ENCODE measurements around the gene ACTN3. TPM values are rescaled to one million over a fixed set of nuclear protein-coding genes. Genes with fewer than 3 reads are reported as not detected.
"Not testable (repeated sequence)": the region's sequence is repeated elsewhere in the genome, so short reads cannot be mapped to it uniquely, and the experiment has no call there.

ACTN3 gene
- total RNA-seq, 1 donor from 2014 or later, result not detected

DNA sequence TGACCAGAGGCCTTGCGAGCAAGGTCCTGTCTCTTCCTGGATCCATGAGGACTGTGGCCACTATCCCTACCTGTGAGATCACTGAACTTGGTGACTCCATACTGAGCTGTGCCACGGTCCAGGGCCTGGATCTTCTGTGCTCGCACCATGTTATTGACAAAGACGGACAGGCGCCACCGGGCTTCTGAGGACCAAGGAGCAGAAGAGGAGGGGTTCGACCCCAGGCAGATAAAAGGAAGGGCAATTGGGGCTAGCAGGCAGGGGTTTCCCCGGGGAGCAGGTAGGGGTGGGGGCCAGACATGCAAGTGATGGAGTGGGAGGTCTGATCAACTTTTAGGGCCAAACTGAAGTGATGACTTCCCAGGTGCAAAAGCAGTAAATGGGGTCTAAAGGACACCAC is 19.5 kb downstream of the ACTN3 start:
- no peak for DNase-seq

DNA sequence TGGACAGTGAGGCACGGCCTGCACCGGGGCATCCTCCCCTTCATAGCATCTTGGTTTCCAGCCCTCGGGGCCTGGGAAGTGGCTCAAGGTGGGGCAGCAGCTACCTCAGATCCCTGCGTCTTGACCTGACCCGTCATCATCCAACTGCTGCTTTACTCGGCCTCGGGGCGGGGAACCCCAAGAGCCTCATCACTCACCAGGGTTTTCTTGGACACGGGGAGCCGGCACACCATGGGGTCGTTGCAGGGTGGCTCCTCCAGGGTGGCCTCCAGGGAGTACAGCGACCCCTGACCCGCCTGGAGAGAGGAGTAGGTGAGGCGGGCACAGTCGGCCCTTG is 21.1 kb downstream of the ACTN3 start:
- no peak for DNase-seq

DNA sequence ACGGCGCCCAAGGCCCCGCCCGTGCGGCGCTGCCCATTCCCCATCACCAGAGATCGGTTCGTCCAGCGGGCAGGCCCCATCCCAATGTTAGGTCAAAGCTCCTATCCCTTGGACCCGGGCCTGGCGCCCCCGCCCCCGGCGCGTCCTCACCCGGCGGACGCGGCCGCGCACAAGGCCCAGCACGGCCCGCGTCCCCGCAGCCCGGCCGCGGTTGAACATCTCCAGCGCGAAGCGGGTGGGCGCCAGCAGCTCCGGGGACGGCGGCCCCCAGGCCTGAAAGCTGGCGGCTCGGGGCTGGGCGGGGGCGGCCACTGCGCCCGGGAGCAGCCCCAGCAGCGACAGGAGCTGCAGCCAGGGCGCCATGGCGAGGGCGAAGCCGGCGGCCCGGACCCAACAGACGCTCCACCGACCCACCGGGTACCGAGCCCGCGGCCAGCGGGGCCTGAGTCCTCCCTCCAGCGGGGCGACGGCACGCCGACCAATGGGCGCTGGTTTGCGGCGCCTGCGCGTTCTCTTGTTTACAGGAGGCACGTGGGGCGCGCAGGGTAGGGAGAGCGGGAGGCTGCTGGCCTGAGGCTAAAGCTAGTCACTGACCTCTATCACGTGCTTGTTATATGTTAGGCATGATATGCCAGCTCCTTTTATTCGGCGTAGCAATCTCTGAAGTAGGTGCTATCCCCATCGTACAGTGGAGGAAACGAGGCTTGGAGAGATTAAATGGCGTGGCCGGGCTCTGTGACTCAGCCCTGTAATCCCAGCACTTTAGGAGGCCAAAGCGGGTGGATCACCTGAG is 21.6 kb downstream of the ACTN3 start, which contains the start of gene CTSF:
TSS of gene CTSF (minus strand) at position 483 of the 793 bp plus-strand sequence. CDS start at position 363, 120 bp downstream.
- peak; percentile 89 for DNase-seq

DNA sequence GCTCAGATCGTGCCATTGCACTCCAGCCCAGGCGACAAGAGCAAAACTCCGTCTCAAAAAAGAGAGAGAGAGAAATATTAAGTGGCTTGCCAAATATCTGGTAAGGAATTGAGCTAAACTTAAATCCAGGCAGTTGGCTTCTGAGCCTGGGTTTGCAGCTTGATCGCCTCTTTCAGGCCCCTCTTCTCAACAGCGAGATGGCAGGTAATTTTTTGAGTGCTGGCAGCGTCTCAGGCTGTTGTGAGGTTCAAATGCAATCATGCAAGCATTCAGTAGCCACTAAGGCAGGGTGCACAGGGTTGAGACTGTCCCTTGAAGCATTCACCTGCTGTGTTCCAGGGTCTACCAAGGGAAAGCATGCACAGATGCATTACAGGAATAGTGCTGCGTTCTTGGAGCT is 22.4 kb downstream of the ACTN3 start:
- no peak for DNase-seq

DNA sequence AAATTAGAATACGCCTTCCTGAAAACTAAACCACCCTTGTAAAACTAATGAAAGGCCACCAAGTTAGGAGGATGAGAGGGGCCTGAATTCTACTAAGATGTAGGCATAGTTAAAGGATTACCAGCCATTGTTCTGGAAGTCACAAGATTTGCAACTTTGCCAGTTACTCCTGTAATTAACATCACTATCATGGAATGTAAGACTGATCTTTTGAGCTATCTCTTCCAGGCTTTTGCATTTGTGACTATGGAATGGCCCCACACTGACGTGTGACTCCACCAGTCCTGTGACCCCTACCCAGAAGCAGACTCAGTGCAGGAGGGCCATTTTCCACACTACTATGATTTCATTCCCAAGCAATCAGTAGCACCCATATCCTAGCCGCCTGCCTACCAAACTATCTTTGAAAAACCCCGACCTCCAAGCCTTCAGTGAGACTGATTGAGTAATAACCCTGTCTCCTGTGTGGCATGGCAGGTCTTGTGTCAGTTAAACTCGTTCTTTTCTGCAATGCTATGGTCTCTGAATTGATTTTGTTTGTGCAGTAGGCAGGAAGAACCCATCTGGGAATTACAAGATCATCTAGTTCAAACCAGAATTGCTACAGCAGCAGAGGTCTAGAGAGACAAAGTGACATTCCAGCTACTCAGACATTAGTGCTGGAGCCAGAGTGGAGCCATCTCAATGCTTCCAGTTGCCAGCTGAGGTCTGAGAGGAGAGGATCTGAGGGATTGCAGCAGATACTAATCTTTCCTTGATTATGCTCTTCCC is 23.6 kb downstream of the ACTN3 start:
- DNase-seq, result no peak

DNA sequence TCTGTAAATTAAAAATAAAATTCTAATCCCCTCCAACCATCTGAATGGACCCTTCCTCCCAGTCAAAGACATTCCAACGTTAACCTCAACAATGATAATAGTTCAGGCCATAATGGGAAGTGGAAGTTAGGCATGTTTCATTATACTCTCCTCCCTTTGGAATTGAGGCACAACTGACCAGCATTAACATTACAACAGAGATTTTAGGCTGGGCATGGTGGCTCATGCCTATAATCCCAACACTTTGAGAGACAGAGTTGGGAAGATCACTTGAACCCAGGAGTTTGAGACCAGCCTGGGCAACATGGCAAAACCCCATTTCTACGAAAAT is 24.1 kb downstream of the ACTN3 start:
- DNase-seq, result no peak

DNA sequence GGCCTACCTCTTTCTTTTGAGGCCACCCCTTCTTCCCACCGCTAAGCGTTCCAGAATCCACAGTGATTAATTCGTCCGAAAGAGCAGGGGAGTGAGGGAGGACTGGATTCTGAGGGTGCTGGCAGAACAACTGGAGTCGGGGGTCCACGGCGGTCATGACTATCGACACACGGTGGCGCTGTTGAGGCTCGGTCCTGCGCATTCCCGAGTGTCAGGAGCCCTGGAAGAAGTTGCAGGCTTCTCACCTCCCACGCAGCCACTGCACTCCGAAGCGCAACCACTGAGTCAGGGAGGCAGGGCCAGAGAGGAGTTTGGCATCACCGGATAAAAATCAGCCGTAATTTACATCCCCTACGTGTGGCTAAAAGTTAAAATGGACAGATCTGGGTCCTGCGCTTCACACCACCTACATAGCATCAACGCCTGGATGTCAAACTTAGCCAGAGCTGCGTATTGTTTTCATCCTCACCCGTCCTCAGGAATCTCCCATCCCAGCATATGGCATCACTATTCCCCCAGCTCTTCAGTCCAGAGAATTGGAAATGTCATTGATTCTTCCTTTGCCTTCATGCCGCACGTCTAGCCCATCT is 32.4 kb downstream of the ACTN3 start:
- DNase-seq, result peak; percentile 67

DNA sequence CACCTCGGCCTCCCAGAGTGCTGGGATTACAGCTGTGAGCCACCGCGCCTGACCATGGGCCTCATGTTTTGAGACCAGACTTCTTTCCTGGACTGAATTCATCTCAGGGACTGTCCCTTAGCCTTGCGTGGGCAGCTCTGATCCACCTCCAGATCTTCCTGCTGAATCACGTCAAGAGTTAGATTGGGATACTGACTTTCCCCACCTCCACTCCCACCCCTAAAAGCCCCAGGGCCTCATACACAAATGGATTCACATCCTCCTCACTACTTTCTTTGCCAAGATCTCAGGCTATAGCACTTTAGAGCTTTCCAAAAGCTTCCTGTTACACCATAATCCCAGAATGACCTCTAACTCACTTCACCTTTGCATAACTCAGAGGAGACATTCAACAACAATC is 34.1 kb downstream of the ACTN3 start:
- no peak for DNase-seq

DNA sequence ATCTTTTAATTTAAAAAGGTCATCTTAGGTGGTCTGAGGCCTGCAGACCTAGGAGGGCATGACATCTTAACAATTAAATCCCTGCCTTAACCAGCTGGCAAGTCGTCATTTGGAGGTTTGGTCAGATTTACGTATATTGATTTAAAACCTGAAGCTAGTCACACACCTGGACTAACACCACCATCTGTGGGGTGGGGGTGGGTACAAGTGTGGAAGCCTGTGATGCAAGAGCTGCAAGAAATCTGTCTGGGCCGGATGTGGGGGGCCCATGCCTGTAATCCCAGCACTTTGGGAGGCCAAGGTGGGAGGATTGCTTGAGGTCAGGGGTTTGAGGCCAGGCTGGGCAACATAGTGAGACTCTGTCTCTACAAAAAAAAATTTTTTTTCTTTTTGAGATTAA is 34.6 kb downstream of the ACTN3 start:
- no peak for DNase-seq

DNA sequence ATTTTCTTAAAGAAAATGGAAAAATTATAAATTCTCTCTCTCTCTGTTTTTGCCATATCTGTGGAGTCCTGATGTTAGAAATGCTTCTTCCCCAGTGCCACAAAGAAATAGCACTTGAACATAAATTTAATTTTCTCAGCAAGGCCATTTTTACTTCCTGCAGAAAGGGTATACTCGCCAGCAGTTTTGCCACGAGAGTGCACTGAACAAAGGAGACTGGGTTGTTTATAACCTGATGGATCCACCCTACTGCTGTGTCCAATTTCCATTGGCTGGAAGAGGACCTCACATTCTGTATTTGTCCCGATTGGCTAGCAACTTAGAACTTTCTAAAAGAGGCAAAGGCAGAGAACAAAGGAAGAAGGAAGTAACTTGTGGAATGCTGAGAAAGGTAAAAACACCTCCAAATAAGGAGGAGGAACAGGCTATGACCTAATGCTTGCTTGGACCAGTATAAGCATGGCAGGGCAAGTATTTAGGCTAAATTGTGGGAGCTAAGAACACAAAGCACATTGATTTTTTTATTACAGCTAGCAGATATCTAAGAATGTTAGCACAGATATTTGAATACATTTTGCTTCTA is 36.0 kb downstream of the ACTN3 start:
- DNase-seq, result not testable (repeated sequence)

DNA sequence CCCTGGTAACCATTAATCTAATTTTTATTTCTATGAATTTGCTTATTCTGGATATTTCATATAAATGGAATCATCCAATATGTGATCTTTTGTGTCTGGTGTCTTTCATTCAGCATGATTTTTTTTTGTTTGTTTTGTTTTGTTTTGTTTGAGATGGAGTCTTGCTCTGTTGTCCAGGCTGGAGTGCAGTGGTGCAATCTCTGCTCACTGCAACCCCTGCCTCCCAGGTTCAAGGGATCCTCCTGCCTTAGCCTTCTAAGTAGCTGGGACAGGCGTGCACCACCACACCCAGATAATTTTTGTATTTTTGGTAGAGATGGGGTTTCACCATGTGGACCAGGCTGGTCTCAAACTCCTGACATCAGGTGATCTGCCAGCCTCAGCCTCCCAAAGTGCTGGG is 38.7 kb downstream of the ACTN3 start:
- DNase-seq, result not testable (repeated sequence)

DNA sequence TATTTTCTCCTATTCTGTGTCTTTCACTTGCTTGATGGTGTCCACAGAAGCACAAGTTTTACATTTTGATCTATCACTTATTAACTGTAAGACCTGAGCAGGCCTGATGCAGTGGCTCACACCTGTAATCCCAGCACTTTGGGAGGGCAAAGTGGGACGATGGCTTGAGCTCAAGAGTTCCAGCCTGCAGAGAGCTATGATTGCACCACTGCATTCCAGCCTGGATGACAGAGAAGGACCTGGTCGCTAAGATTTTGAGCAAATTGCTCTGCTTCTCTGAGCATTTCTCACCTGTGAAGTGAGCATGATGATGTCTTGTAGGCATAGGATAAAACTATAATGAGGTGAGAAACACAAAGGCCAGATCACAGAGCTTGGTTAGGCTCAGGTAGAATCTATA is 39.4 kb downstream of the ACTN3 start:
- no peak for DNase-seq

DNA sequence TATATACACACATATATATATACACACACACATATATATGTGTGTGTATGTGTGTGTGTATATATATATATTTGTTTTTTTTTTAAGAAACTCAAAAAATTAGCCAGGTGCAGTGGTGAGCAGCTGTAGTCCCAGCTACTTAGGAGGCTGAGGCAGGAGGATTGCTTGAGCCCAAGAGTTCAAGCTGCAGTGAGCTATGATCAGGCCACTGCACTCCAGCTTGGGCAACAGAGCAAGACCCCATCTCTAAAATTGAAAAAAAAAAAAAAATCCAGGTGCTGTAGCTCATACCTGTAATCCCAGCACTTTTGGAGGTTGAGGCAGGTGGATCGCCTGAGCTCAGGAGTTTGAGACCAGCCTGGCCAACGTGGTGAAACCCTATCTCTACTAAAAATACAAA is 42.6 kb downstream of the ACTN3 start:
- not testable (repeated sequence) for DNase-seq

DNA sequence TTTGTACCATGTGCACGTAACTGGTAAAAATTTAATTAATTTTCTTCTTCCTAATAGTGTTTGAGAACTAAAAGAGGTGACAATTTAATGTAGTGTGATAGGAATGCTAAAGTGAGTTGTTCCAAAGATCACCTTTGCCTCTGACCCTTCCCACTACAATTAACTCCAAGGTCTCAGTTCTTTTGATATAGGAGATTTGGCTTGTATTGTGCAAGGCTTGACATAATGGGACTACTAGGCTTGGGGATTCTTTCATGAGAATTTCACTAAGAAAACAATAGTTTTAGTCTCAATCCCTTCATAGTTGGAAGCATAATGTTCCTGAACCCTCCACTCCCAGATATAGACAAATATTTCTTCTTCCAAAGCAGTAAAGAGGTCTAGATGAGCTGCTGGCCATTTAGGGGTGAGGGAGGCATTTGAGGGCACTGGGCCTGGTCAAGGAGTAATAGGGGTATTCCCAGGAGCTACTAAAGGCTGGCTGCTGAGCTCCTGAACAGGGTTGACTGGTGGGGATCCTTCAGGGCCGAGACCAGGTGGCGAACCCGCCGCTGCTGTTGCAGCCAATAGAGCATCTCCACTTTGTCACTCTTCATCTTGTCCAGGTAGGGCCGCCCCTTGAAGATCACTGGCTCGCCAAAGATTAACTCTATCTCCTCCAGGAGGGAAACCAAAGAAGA is 43.4 kb downstream of the ACTN3 start:
- no peak for DNase-seq

DNA sequence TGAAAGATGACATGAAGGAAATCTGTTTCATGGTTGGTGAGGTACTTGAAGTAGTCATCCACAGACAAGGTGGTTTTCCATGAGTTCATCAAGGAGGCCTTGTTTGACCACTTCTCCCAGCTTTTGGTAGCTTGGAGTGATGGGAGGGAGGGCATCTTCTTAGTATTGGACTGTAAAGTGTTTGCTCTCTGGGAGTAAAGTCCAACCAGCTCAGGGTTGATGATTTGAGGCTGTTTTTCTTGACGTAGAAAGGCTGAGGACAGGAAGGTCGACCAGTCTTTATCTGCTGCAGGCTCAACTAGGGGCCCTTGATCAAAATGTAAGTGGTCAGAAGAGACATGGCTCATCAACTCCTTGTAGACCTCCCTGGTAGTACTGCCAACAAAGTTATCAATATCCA is 44.5 kb downstream of the ACTN3 start:
- DNase-seq, result no peak

DNA sequence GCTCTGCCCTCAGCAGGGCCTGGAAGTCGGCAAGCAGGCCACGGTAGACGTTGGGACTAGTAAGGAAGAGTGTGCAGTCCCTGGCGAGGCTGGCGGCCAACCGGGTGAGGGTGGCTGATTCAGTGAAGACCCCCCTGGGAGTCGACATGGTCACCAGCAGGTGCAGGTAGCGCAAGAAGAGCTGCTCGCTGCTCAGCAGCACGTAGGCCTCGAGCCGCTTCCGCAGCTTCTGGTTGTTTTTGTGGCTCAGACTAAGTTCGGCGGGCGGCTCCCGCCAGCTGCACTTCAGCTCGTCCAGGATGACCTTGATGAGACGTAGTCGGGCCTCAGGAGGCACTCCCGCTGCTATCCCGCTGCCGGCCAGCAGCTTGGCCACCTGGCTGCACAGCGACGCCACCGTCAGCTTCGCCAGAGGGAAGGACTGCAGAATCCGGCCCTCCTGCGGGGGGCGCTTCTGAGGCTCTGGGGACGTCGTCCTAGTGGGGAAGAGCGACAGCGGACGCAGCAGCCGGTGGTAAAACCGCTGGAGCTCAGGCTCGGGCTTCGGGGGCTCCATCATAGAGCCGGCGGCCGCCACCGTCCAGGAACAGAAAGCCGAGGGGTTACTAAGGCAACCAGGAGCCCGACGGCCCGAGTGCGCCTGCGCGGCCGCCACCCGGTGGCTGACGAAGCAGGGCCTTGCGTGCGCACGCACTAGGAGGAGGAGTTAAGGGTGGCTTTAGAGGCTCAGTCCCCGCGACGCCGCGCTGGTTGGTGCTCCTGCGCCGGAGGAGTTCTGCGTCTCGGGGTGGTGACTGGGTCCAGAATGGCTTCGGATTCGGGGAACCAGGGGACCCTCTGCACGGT is 46.0 kb downstream of the ACTN3 start, which contains the start of the genes CCDC87 and CCS:
TSS of gene CCDC87 (minus strand) at position 607 of the 846 bp plus-strand sequence. CDS start at position 559, 48 bp downstream.
TSS of gene CCS (plus strand) at position 729 of the 846 bp plus-strand sequence. CDS start at position 806, 77 bp downstream.
- peak; percentile 90 for DNase-seq

DNA sequence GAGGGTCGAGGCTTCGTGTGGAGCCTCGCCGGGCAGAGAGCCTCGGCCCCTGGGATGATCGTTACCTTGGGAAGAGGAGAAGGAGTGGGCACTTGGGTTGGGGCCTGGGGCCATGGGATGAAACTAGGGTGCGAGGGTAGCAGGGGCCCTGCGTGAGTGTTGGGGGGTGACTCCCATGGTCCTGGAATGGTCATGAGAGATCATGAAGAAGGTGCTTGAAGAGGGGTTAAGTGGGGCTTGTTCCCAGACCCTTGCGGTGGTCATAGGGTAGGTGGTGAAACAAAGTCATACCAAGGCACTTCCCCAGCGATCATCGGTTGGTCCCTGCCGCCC is 46.6 kb downstream of the ACTN3 start:
- no peak for DNase-seq

DNA sequence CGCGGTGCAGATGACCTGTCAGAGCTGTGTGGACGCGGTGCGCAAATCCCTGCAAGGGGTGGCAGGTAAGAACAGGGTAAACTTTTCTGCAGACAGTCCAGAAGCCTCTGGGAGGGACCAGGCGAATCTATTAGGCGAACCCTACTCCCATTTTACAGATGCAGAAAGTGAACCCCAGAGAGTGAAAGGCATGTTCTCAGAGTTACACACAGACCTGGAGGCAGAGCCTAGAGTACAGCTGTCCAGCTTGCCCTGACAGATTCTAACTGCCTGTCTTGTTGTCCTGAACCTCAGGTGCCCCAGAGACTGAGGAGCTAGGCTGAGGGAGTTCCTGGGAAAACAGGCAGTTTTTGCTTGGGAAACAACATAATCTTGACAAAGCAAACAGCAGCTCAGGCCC is 46.9 kb downstream of the ACTN3 start:
- no peak for DNase-seq

DNA sequence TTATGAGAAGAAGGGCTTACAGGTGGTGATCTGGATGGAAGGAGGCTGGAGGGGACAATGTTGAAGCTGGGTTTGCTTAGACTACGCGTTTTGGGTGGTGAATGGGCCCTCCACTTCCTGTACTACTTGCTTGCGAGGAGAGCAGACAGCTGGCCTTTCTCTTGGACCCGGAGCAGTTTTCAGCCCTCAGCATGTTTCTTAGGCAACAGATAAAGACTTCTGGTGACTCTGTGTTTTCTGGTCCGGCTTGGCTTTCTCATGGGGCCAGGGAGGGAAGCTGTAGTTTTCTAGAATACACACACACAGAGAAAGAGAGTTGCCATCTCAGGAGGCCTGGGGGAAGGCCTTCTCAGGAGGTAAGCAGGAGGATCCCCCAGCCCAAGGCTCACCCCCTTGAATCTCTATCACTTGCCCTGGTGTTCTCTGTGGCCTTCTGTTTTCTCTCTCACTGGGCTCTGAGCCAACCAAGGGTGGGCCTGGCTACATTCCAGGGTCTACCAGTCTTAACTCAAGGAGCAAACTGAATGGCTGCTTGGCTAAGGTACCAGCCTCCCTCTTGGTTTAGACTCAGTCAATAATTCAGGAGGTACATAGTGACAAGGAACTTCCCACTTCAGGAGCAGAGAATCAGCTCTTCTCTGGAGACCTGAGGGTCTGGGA is 48.7 kb downstream of the ACTN3 start:
- DNase-seq, result no peak

DNA sequence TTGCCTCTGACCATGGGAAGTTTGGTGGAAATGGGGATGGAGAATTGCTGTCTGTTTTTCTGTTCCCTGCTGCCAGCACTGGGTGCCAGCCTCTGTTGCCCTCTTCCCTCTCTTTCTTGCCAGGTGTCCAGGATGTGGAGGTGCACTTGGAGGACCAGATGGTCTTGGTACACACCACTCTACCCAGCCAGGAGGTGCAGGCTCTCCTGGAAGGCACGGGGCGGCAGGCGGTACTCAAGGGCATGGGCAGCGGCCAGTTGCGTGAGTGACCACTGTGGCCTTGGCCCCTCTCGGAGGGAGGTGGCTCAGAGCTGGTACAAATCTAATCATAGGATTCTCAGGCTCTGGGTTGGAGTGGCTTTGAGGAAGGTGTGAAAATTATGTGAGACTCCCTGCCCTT is 52.3 kb downstream of the ACTN3 start:
- no peak for DNase-seq

DNA sequence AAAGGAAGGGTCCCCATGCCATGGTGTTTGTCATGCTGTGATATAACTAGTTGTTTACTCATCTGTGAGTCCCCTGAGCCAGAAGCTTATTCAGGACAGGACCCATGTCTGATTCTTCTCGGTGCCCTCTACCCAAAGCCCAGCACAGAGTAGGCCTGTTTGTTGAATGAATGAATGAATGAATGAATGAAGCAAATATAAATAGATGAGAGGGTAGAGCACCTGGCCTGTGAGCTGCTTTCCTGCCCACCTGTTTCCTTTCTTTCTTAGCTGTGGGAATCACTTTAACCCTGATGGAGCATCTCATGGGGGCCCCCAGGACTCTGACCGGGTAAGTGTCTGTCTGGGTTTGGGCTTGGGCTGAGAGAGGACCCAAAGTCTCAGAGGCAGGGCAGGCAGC is 53.5 kb downstream of the ACTN3 start:
- DNase-seq, result no peak

All from occipital lobe (tissue), 2 donors.